CD4-positive, alpha-beta memory T cell (primary cell): ENCODE data around the gene SLC23A2. TPM values are rescaled to one million over a fixed set of nuclear protein-coding genes. Genes with fewer than 3 reads are reported as not detected.
A peak's percentile ranks its signal among the peaks of the same experiment; 100 is the strongest.

Source experiments
- CTCF ChIA-PET: fragments of 350-600 bp; sonication (Branson Sonifier 250); formaldehyde crosslinking; loops from one replicate; lab custom pipeline; 2021; ENCODE audit warnings: inconsistent platforms; ENCODE audit not compliant: partially characterized antibody; lab: Charles Lee
- POLR2A ChIA-PET: fragments of 350-600 bp; sonication (Branson Sonifier 250); formaldehyde crosslinking; loops from one replicate; lab custom pipeline; 2021; ENCODE audit not compliant: partially characterized antibody; lab: Charles Lee
- DNase-seq, 5 donors: peaks; one replicate each; pipeline versions ENCODE4 v3.0.0 to v3.0.0-alpha.2; 2020 to 2022; ENCODE audit warnings: mixed read lengths in 1 of 5
- H3K27ac ChIP-seq: one replicate; pipeline ENCODE4 v1.7.0; 2013; ENCODE audit warnings: low read depth, low read length
- H3K27me3 ChIP-seq: 2 replicates; pipeline ENCODE4 v1.7.0; 2013; ENCODE audit warnings: mild to moderate bottlenecking, low read length, moderate library complexity; ENCODE audit not compliant: insufficient read depth
- H3K36me3 ChIP-seq: 2 replicates; pipeline ENCODE4 v1.7.0; 2013; ENCODE audit warnings: mild to moderate bottlenecking, low read length, moderate library complexity; ENCODE audit not compliant: insufficient read depth
- H3K4me1 ChIP-seq: 2 replicates; pipeline ENCODE4 v1.7.0; 2013; ENCODE audit warnings: mild to moderate bottlenecking, low read length, moderate library complexity; ENCODE audit not compliant: insufficient read depth
- H3K4me3 ChIP-seq, 2 donors: one replicate each; pipeline ENCODE4 v1.7.0; 2013; ENCODE audit warnings: low read length in 2 of 2, mild to moderate bottlenecking in 1 of 2
- H3K9me3 ChIP-seq, 2 donors: one replicate each; pipeline ENCODE4 v1.7.0; 2013; ENCODE audit warnings: low read length in 2 of 2, control low read depth in 1 of 2; ENCODE audit not compliant: control insufficient read depth in 1 of 2
- H3K27ac Mint-ChIP-seq, 7 donors: one replicate each; pipeline ENCODE4 v1.8.0; 2020 to 2021; ENCODE audit warnings: mixed read lengths in 7 of 7, mild to moderate bottlenecking in 6 of 7, inconsistent platforms in 3 of 7, moderate library complexity in 3 of 7
- H3K27me3 Mint-ChIP-seq, 2 donors: one replicate each; pipeline ENCODE4 v1.8.0; 2020 to 2021; ENCODE audit warnings: mixed read lengths in 2 of 2
- H3K36me3 Mint-ChIP-seq, 2 donors: one replicate each; pipeline ENCODE4 v1.8.0; 2020 to 2021; ENCODE audit warnings: mixed read lengths in 2 of 2, inconsistent platforms in 1 of 2, mild to moderate bottlenecking in 1 of 2
- H3K4me1 Mint-ChIP-seq, 4 donors: one replicate each; pipeline ENCODE4 v1.8.0; 2020 to 2021; ENCODE audit warnings: mixed read lengths in 4 of 4, mild to moderate bottlenecking in 1 of 4
- H3K4me3 Mint-ChIP-seq, 8 donors: one replicate each; pipeline ENCODE4 v1.8.0; 2020 to 2021; ENCODE audit warnings: mixed read lengths in 8 of 8, mild to moderate bottlenecking in 7 of 8, moderate library complexity in 6 of 8, inconsistent platforms in 3 of 8
- H3K9me3 Mint-ChIP-seq, 8 donors: one replicate each; pipeline ENCODE4 v1.8.0; 2020 to 2021; ENCODE audit warnings: mixed read lengths in 8 of 8, mild to moderate bottlenecking in 5 of 8, inconsistent platforms in 3 of 8, moderate library complexity in 1 of 8
- intact Hi-C: fragments of 100-400 bp; cut with micrococcal nuclease; formaldehyde crosslinking; loops from one replicate; pipeline ENCODE4 v1.15.1; 2023
- polyA plus RNA-seq, 2 donors: library from polyadenylated mRNA; unstranded; fragments of 300-500 nt; fragmentation: Illumina TruSeq; gene quantifications; one replicate each; pipeline ENCODE4 v1.2.3, GENCODE V29; 2021
- total RNA-seq, 2 experiments: library from RNA; stranded (reverse); gene quantifications; one replicate each; pipeline ENCODE4 v1.2.3, GENCODE V29; 2021

The SLC23A2 gene
- total and polyA plus RNA-seq, 4 experiments from 2014 or later: 4.3 to 22.6 (median 16.6) TPM

- peaks cover 3% of the 10 kb centered on the region for H3K4me1 ChIP-seq
- Mint-ChIP-seq H3K9me3 (no peaks in the 10 kb centered on the region), H3K4me3 (no peak overlapping the region), H3K4me1 (peaks cover 2 to 11% (median 4%) of the 10 kb centered on the region in 4 donors), H3K27ac (peak overlapping the region in 1 of 7 donors; percentile 19), H3K27me3 (no peaks in the 10 kb centered on the region), H3K36me3 (peaks cover 0 to under 1% of the 10 kb centered on the region in 2 donors)
- POLR2A ChIA-PET: interaction anchor here (0.6 kb wide), 1 partner anchor 148 kb away, joined by 3 read pairs; no protein-coding TSS in a partner anchor
- intact Hi-C loops: loop anchor here (1.0 to 2.0 kb wide), 4 partner anchors 144 to 350 kb away; no protein-coding TSS in a partner anchor
- DNase-seq: peak in 4 of 5 donors; percentile 47 to 63 (median 56)
- no peaks in the 10 kb centered on the region for H3K36me3 ChIP-seq
- H3K27ac ChIP-seq: no peak overlapping the region
- no peaks in the 10 kb centered on the region for H3K9me3 ChIP-seq
- H3K4me3 ChIP-seq: no peak overlapping the region
- H3K27me3 ChIP-seq: no peaks in the 10 kb centered on the region
- CTCF ChIA-PET: interaction anchor here (0.6 to 4.8 kb wide), 36 partner anchors 8 to 348 kb away, joined by 3 to 36 read pairs (median 4); no protein-coding TSS in a partner anchor
Measured at GRCh38 chr20:4956200-4956810, 45.0 kb downstream of the SLC23A2 start.

GRCh38 chr20:4953881-4954280 is 47.4 kb downstream of the SLC23A2 start:
- H3K27me3 ChIP-seq: no peaks in the 10 kb centered on the region
- POLR2A ChIA-PET: interaction anchor here (1.1 to 1.6 kb wide), 2 partner anchors 9 to 142 kb away, joined by 3 read pairs; no protein-coding TSS in a partner anchor
- H3K27ac ChIP-seq: no peak overlapping the region
- peaks cover 6% of the 10 kb centered on the region for H3K4me1 ChIP-seq
- H3K36me3 ChIP-seq: no peaks in the 10 kb centered on the region
- no peak overlapping the region for H3K4me3 ChIP-seq
- peaks cover 8 to 15% (median 12%) of the 10 kb centered on the region in 4 donors for H3K4me1 Mint-ChIP-seq
- H3K9me3 Mint-ChIP-seq: no peaks in the 10 kb centered on the region
- H3K9me3 ChIP-seq: no peaks in the 10 kb centered on the region
- CTCF ChIA-PET: interaction anchor here (2.2 to 4.8 kb wide), 3 partner anchors 18 to 213 kb away, joined by 8 to 36 read pairs (median 30); no protein-coding TSS in a partner anchor
- H3K27me3 Mint-ChIP-seq: no peaks in the 10 kb centered on the region
- no peak overlapping the region for H3K27ac Mint-ChIP-seq
- H3K36me3 Mint-ChIP-seq: peaks cover 4 to 9% of the 10 kb centered on the region in 2 donors
- H3K4me3 Mint-ChIP-seq: no peak overlapping the region
- intact Hi-C loops: no loop called here
- no peak for DNase-seq

DNA sequence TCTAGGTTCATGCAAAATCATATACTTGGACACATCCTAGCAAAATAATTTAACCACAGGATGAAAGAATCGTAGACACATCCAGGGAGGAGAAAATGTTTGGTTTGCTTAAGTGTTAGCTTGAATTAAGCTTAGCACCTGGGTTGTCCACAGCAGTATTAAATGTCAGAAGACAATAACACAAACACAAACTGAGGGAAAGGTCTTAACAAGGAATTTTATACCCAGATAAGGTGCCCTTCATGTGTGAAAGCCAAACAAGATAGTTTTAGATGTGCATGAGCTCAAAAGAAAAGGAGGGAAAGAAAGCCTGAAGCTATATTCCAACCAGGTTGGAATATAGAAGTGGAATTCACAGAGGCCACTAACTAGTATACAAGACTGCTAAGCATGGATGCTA is 49.1 kb downstream of the SLC23A2 start:
- Histone ChIP-seq H3K27me3 (no peaks in the 10 kb centered on the region), H3K4me1 (peaks cover 6% of the 10 kb centered on the region), H3K9me3 (no peaks in the 10 kb centered on the region), H3K36me3 (no peaks in the 10 kb centered on the region), H3K27ac (no peak overlapping the region), H3K4me3 (no peak overlapping the region)
- intact Hi-C loops: no loop called here
- no peak overlapping the region for H3K4me3 Mint-ChIP-seq
- no peaks in the 10 kb centered on the region for H3K9me3 Mint-ChIP-seq
- peaks cover 8 to 14% of the 10 kb centered on the region in 2 donors for H3K36me3 Mint-ChIP-seq
- H3K27me3 Mint-ChIP-seq: no peaks in the 10 kb centered on the region
- no peak for DNase-seq
- CTCF ChIA-PET: interaction anchor here (0.8 to 1.4 kb wide), 5 partner anchors 11 to 211 kb away, joined by 3 to 10 read pairs (median 3); no protein-coding TSS in a partner anchor
- POLR2A ChIA-PET: interaction anchor here (1.6 kb wide), 1 partner anchor 141 kb away, joined by 3 read pairs; no protein-coding TSS in a partner anchor
- peaks cover 8 to 23% (median 15%) of the 10 kb centered on the region in 4 donors for H3K4me1 Mint-ChIP-seq
- no peak overlapping the region for H3K27ac Mint-ChIP-seq

DNA sequence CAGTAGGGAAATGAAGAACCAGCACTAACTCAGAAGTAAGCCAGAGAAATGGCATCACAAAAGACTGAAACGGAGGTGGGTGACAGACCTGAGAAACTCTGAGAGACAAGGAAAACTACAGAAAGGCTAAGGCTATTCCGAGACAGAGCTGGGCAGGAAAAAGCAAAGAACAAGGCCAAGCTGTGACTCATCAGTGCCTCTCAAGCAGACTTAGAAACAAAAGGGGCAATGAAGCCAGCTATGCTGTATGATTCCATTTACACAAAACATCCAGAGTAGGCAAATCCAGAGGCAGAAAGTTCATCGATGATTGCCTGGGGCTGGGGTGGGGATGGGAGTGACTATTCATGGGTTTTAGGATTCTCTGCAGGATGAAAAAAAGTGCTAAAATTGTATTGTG is 50.0 kb downstream of the SLC23A2 start:
- H3K36me3 ChIP-seq: no peaks in the 10 kb centered on the region
- ChIA-PET POLR2A (no interaction called here), CTCF (interaction anchor here (1.2 to 2.2 kb wide), 4 partner anchors 34 to 220 kb away, joined by 3 to 6 read pairs (median 4); no protein-coding TSS in a partner anchor)
- H3K4me3 ChIP-seq: no peak overlapping the region
- intact Hi-C loops: no loop called here
- Mint-ChIP-seq H3K27me3 (no peaks in the 10 kb centered on the region), H3K27ac (peak overlapping the region in 1 of 7 donors; percentile 70), H3K9me3 (no peaks in the 10 kb centered on the region), H3K4me1 (peaks cover 8 to 26% (median 15%) of the 10 kb centered on the region in 4 donors), H3K4me3 (no peak overlapping the region), H3K36me3 (peaks cover 10 to 14% of the 10 kb centered on the region in 2 donors)
- DNase-seq: no peak
- H3K27me3 ChIP-seq: no peaks in the 10 kb centered on the region
- no peak overlapping the region for H3K27ac ChIP-seq
- H3K9me3 ChIP-seq: no peaks in the 10 kb centered on the region
- peaks cover 6% of the 10 kb centered on the region for H3K4me1 ChIP-seq

DNA sequence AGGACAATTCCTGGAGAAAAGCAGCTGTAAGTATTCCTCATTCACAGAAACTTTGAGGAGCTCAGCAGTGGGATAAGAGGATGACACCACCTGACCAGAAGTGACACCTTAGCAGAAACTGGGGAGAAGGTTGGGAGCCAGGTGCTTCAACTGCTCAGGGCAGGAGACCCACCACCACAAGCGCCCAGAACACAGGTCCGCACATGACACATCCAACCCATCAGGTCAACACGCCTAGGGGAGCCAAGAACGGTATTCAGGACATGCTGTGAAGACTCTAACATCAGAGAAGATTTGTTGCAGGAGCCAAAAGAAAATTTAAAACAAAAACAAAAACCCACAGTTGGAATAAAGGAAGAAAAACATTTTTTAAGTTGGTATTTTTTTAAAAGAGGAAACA is 50.5 kb downstream of the SLC23A2 start:
- CTCF ChIA-PET: interaction anchor here (0.9 to 2.2 kb wide), 6 partner anchors 15 to 219 kb away, joined by 4 to 6 read pairs (median 4); no protein-coding TSS in a partner anchor
- Histone ChIP-seq H3K36me3 (no peaks in the 10 kb centered on the region), H3K27ac (no peak overlapping the region), H3K4me3 (no peak overlapping the region), H3K4me1 (peaks cover 6% of the 10 kb centered on the region), H3K27me3 (no peaks in the 10 kb centered on the region), H3K9me3 (no peaks in the 10 kb centered on the region)
- no peak overlapping the region for H3K4me3 Mint-ChIP-seq
- peaks cover 10 to 14% of the 10 kb centered on the region in 2 donors for H3K36me3 Mint-ChIP-seq
- DNase-seq: no peak
- intact Hi-C loops: no loop called here
- no peak overlapping the region for H3K27ac Mint-ChIP-seq
- H3K9me3 Mint-ChIP-seq: no peaks in the 10 kb centered on the region
- H3K27me3 Mint-ChIP-seq: no peaks in the 10 kb centered on the region
- POLR2A ChIA-PET: no interaction called here
- peaks cover 8 to 26% (median 14%) of the 10 kb centered on the region in 4 donors for H3K4me1 Mint-ChIP-seq

DNA sequence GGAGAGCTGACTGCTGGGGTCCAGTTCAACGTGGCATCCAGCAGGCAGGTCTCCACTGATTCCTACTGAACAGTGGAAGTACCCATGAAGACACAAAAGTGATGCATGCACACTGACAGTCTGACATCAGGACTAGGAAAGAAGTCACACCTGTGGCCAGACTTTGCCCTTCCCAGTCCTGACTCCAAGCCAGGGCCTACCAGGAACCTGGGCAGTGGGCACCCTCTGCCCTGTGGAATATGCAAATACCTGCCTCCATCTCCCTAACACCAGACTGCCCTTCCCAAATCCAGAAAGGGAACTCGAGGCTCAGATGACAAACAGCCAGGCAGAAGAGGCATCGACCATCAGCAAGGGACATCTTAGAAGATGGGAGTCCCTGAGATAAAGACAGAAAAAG is 50.9 kb downstream of the SLC23A2 start:
- DNase-seq: no peak
- peaks cover 8 to 26% (median 14%) of the 10 kb centered on the region in 4 donors for H3K4me1 Mint-ChIP-seq

DNA sequence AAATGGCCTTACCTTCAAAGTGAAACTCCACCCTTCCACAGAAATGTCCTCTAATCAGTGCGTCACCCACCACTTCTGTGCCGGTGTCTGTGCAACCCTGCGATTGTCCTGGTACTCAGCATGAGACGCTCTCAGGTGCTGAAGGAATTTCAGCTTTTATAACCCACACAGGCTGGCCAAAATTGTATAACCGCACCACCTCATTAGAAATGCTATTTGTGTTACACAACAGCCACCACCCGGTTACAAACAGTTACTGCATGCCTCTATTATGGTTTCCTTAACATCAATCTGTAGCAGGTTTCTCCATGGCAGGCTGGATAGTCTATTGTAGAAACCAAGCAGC is 51.5 kb downstream of the SLC23A2 start:
- ChIA-PET POLR2A (no interaction called here), CTCF (interaction anchor here (0.5 to 2.6 kb wide), 13 partner anchors 9 to 218 kb away, joined by 3 to 21 read pairs (median 4); no protein-coding TSS in a partner anchor)
- peak overlapping the region; percentile 8 to 94 (median 47) for H3K27ac Mint-ChIP-seq
- H3K27me3 Mint-ChIP-seq: no peaks in the 10 kb centered on the region
- H3K4me1 Mint-ChIP-seq: peaks cover 8 to 26% (median 14%) of the 10 kb centered on the region in 4 donors
- DNase-seq: peak; percentile 32 to 53 (median 42)
- peaks cover 6% of the 10 kb centered on the region for H3K4me1 ChIP-seq
- no peaks in the 10 kb centered on the region for H3K36me3 ChIP-seq
- H3K9me3 Mint-ChIP-seq: no peaks in the 10 kb centered on the region
- H3K4me3 Mint-ChIP-seq: peak overlapping the region; percentile 70 to 84 (median 79)
- no peaks in the 10 kb centered on the region for H3K9me3 ChIP-seq
- H3K36me3 Mint-ChIP-seq: peaks cover 10 to 17% of the 10 kb centered on the region in 2 donors
- peak overlapping the region in 1 of 2 donors; percentile 20 for H3K4me3 ChIP-seq
- H3K27ac ChIP-seq: no peak overlapping the region
- intact Hi-C loops: no loop called here
- H3K27me3 ChIP-seq: no peaks in the 10 kb centered on the region

More for the DNA sequence above, 50.9 kb downstream of the SLC23A2 start:
- no peak overlapping the region for H3K27ac ChIP-seq
- no peaks in the 10 kb centered on the region for H3K9me3 ChIP-seq
- Mint-ChIP-seq H3K27me3 (no peaks in the 10 kb centered on the region), H3K27ac (peak overlapping the region in 5 of 7 donors; percentile 9 to 94 (median 47)), H3K36me3 (peaks cover 10 to 17% of the 10 kb centered on the region in 2 donors), H3K9me3 (no peaks in the 10 kb centered on the region), H3K4me3 (no peak overlapping the region)
- ChIA-PET POLR2A (no interaction called here), CTCF (interaction anchor here (0.9 to 2.6 kb wide), 11 partner anchors 9 to 219 kb away, joined by 3 to 21 read pairs (median 4); no protein-coding TSS in a partner anchor)
- intact Hi-C loops: no loop called here
- H3K36me3 ChIP-seq: no peaks in the 10 kb centered on the region
- H3K4me3 ChIP-seq: no peak overlapping the region
- H3K4me1 ChIP-seq: peaks cover 6% of the 10 kb centered on the region
- no peaks in the 10 kb centered on the region for H3K27me3 ChIP-seq
